Hematopoietic multipotent progenitor cell treated with erythropoietin and hydrocortisone succinate and interleukin-3 and kit ligand, for 8 days (in vitro differentiated cells): ENCODE results near the gene SOX21.
"Not testable (repeated sequence)": the region's sequence is repeated elsewhere in the genome, so short reads cannot be mapped to it uniquely, and the experiment has no call there.

Experiments
- DNase-seq: peaks from one replicate; pipeline ENCODE4 v3.0.0-alpha.2; 2015

SOX21 gene

GRCh38 chr13:94712287-94712811, at the start of gene SOX21:
TSS of gene SOX21 (minus strand) at chr13:94712545. CDS start at chr13:94712049, 496 bp downstream.
- peak; percentile 48 for DNase-seq

- no peak for DNase-seq
Observed at GRCh38 chr13:94761407-94761806, 49.1 kb upstream of the SOX21 start.

GRCh38 chr13:94759120-94759728, 46.9 kb upstream of the SOX21 start:
- no peak for DNase-seq

- DNase-seq: no peak
Observed at GRCh38 chr13:94758436-94758960, 46.2 kb upstream of the SOX21 start.

GRCh38 chr13:94753327-94753726, 41.0 kb upstream of the SOX21 start:
- no peak for DNase-seq

GRCh38 chr13:94749162-94749561, 36.8 kb upstream of the SOX21 start:
- no peak for DNase-seq

- DNase-seq: no peak
Observed at GRCh38 chr13:94739235-94739634, 26.9 kb upstream of the SOX21 start.

GRCh38 chr13:94731028-94731427, 18.7 kb upstream of the SOX21 start:
- DNase-seq: no peak

GRCh38 chr13:94729941-94730340, 17.6 kb upstream of the SOX21 start:
- DNase-seq: not testable (repeated sequence)

GRCh38 chr13:94726425-94726824, 14.1 kb upstream of the SOX21 start:
- no peak for DNase-seq

- no peak for DNase-seq
Observed at GRCh38 chr13:94722609-94723345, 10.4 kb upstream of the SOX21 start.

GRCh38 chr13:94718697-94719096, 6.4 kb upstream of the SOX21 start:
- not testable (repeated sequence) for DNase-seq

GRCh38 chr13:94717916-94718315, 5.6 kb upstream of the SOX21 start:
- DNase-seq: no peak

GRCh38 chr13:94716016-94716415, 3.7 kb upstream of the SOX21 start:
- peak; percentile 47 for DNase-seq

- no peak for DNase-seq
Observed at GRCh38 chr13:94713561-94714182, 1.3 kb upstream of the SOX21 start.

- peak; percentile 31 for DNase-seq
Observed at GRCh38 chr13:94712812-94713560, 641 bp upstream of the SOX21 start.

- peak; percentile 49 for DNase-seq
Observed at GRCh38 chr13:94711561-94712286, 621 bp downstream of the SOX21 start.

GRCh38 chr13:94710881-94711560, 1.3 kb downstream of the SOX21 start:
- peak; percentile 55 for DNase-seq

- DNase-seq: no peak
Observed at GRCh38 chr13:94710065-94710781, 2.1 kb downstream of the SOX21 start.

- no peak for DNase-seq
Observed at GRCh38 chr13:94709001-94709834, 3.1 kb downstream of the SOX21 start.
